Subcutaneous abdominal adipose tissue (tissue), 5 donors: ENCODE data around the gene RBMS3.

Experiments used
- H3K27ac ChIP-seq: one replicate; pipeline ENCODE4 v1.7.0; 2013; ENCODE audit warnings: low read depth, mild to moderate bottlenecking, inconsistent platforms, low read length, moderate library complexity
- H3K27me3 ChIP-seq, 5 donors: one replicate each; pipeline ENCODE4 v1.7.0; 2013; ENCODE audit warnings: low read length in 5 of 5, inconsistent platforms in 1 of 5; ENCODE audit not compliant: control insufficient read depth in 5 of 5, insufficient read depth in 4 of 5
- H3K36me3 ChIP-seq, 5 donors: one replicate each; pipeline ENCODE4 v1.7.0; 2013; ENCODE audit warnings: low read length in 5 of 5; ENCODE audit not compliant: control insufficient read depth in 5 of 5, insufficient read depth in 5 of 5
- H3K4me1 ChIP-seq, 5 donors: one replicate each; pipeline ENCODE4 v1.7.0; 2013; ENCODE audit warnings: low read length in 5 of 5, mild to moderate bottlenecking in 3 of 5, moderate library complexity in 1 of 5; ENCODE audit not compliant: control insufficient read depth in 5 of 5, insufficient read depth in 5 of 5
- H3K4me3 ChIP-seq, 5 donors: one replicate each; pipeline ENCODE4 v1.7.0; 2013; ENCODE audit warnings: low read length in 5 of 5, low read depth in 1 of 5
- H3K9ac ChIP-seq, 5 donors: one replicate each; pipeline ENCODE4 v1.7.0; 2013; ENCODE audit warnings: low read length in 5 of 5, mild to moderate bottlenecking in 4 of 5, moderate library complexity in 3 of 5
- H3K9me3 ChIP-seq, 5 donors: one replicate each; pipeline ENCODE4 v1.7.0; 2013; ENCODE audit warnings: low read length in 5 of 5; ENCODE audit not compliant: control insufficient read depth in 5 of 5
- donor health status: healthy.
- donor health status: healthy.
- donor health status: healthy.
- donor health status: healthy.
- donor health status: healthy.

RBMS3 gene

GRCh38 chr3:29609328-29609811 is 328.5 kb downstream of the RBMS3 start:
- Histone ChIP-seq H3K9ac (no peak overlapping the region), H3K27ac (no peak overlapping the region), H3K27me3 (no peaks in the 10 kb centered on the region), H3K4me1 (no peaks in the 10 kb centered on the region), H3K4me3 (no peak overlapping the region), H3K9me3 (peaks cover 0 to 2% (median 0%) of the 10 kb centered on the region in 5 donors), H3K36me3 (no peaks in the 10 kb centered on the region)

GRCh38 chr3:29610781-29611180 is 329.9 kb downstream of the RBMS3 start:
- Histone ChIP-seq H3K9me3 (peaks cover 0 to 2% (median 0%) of the 10 kb centered on the region in 5 donors), H3K27ac (no peak overlapping the region), H3K27me3 (no peaks in the 10 kb centered on the region), H3K4me3 (no peak overlapping the region), H3K4me1 (no peaks in the 10 kb centered on the region), H3K36me3 (no peaks in the 10 kb centered on the region), H3K9ac (no peak overlapping the region)

GRCh38 chr3:29611252-29611651 is 330.4 kb downstream of the RBMS3 start:
- Histone ChIP-seq H3K9me3 (peaks cover 0 to 2% (median 0%) of the 10 kb centered on the region in 5 donors), H3K4me1 (no peaks in the 10 kb centered on the region), H3K27ac (no peak overlapping the region), H3K27me3 (no peaks in the 10 kb centered on the region), H3K9ac (no peak overlapping the region), H3K36me3 (no peaks in the 10 kb centered on the region), H3K4me3 (no peak overlapping the region)

- Histone ChIP-seq H3K27ac (no peak overlapping the region), H3K9ac (no peak overlapping the region), H3K36me3 (no peaks in the 10 kb centered on the region)
Measured at GRCh38 chr3:29612536-29612935, 331.7 kb downstream of the RBMS3 start.

GRCh38 chr3:29614954-29615353 is 334.1 kb downstream of the RBMS3 start:
- no peaks in the 10 kb centered on the region for H3K36me3 ChIP-seq
- no peak overlapping the region for H3K27ac ChIP-seq
- peaks cover 0 to 2% (median 0%) of the 10 kb centered on the region in 5 donors for H3K9me3 ChIP-seq
- no peaks in the 10 kb centered on the region for H3K27me3 ChIP-seq
- H3K9ac ChIP-seq = no peak overlapping the region
- peaks cover 0 to 15% (median 11%) of the 10 kb centered on the region in 5 donors for H3K4me1 ChIP-seq
- no peak overlapping the region for H3K4me3 ChIP-seq

More at GRCh38 chr3:29612536-29612935, 331.7 kb downstream of the RBMS3 start:
- Histone ChIP-seq H3K27me3 (no peaks in the 10 kb centered on the region), H3K4me1 (no peaks in the 10 kb centered on the region), H3K9me3 (peaks cover 0 to 2% (median 0%) of the 10 kb centered on the region in 5 donors), H3K4me3 (no peak overlapping the region)

GRCh38 chr3:29618395-29619282 is 337.8 kb downstream of the RBMS3 start:
- Histone ChIP-seq H3K27ac (peak overlapping the region; percentile 30), H3K9ac (no peak overlapping the region), H3K36me3 (no peaks in the 10 kb centered on the region), H3K4me1 (peaks cover 0 to 15% (median 11%) of the 10 kb centered on the region in 5 donors), H3K9me3 (peaks cover 0 to 2% (median 0%) of the 10 kb centered on the region in 5 donors), H3K27me3 (no peaks in the 10 kb centered on the region), H3K4me3 (peak overlapping the region in 2 of 5 donors; percentile 11 to 16)

GRCh38 chr3:29619676-29620075 is 338.8 kb downstream of the RBMS3 start:
- no peak overlapping the region for H3K4me3 ChIP-seq
- peaks cover 0 to 15% (median 11%) of the 10 kb centered on the region in 5 donors for H3K4me1 ChIP-seq
- H3K36me3 ChIP-seq = no peaks in the 10 kb centered on the region
- H3K27me3 ChIP-seq = no peaks in the 10 kb centered on the region
- no peaks in the 10 kb centered on the region for H3K9me3 ChIP-seq
- no peak overlapping the region for H3K9ac ChIP-seq
- H3K27ac ChIP-seq = no peak overlapping the region

GRCh38 chr3:29627136-29628117 is 346.6 kb downstream of the RBMS3 start:
- no peak overlapping the region for H3K27ac ChIP-seq
- no peaks in the 10 kb centered on the region for H3K9me3 ChIP-seq
- H3K36me3 ChIP-seq = no peaks in the 10 kb centered on the region

DNA sequence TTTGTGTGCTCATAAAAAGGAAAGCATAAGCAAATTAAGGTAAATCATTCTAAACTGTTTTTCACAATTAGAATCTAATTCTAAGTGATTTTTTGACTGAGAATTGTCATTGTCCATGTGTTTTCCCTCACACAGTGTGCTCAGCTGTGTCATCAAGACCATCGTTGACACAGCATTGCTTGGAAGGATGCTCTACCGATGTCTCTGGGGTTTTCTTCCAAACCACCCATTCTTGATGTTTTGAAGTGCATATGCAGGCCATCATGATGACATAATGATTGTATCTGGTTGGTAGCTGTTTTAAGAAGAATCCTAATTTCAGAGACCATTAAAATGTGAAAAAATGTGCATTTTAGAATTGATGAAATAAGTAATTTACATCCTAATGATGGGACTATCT is 347.9 kb downstream of the RBMS3 start:
- H3K4me3 ChIP-seq = no peak overlapping the region
- no peak overlapping the region for H3K27ac ChIP-seq
- no peaks in the 10 kb centered on the region for H3K36me3 ChIP-seq
- no peaks in the 10 kb centered on the region for H3K9me3 ChIP-seq
- H3K27me3 ChIP-seq = no peaks in the 10 kb centered on the region
- H3K9ac ChIP-seq = no peak overlapping the region
- no peaks in the 10 kb centered on the region for H3K4me1 ChIP-seq

More at GRCh38 chr3:29627136-29628117, 346.6 kb downstream of the RBMS3 start:
- Histone ChIP-seq H3K27me3 (no peaks in the 10 kb centered on the region), H3K4me1 (no peaks in the 10 kb centered on the region), H3K4me3 (no peak overlapping the region), H3K9ac (no peak overlapping the region)
